ENCODE data around the gene AMIGO3.
A peak's percentile ranks its signal among the peaks of the same experiment; 100 is the strongest.
"Not testable (repeated sequence)": the region's sequence is repeated elsewhere in the genome, so short reads cannot be mapped to it uniquely, and the experiment has no call there.

AMIGO3 gene

DNA sequence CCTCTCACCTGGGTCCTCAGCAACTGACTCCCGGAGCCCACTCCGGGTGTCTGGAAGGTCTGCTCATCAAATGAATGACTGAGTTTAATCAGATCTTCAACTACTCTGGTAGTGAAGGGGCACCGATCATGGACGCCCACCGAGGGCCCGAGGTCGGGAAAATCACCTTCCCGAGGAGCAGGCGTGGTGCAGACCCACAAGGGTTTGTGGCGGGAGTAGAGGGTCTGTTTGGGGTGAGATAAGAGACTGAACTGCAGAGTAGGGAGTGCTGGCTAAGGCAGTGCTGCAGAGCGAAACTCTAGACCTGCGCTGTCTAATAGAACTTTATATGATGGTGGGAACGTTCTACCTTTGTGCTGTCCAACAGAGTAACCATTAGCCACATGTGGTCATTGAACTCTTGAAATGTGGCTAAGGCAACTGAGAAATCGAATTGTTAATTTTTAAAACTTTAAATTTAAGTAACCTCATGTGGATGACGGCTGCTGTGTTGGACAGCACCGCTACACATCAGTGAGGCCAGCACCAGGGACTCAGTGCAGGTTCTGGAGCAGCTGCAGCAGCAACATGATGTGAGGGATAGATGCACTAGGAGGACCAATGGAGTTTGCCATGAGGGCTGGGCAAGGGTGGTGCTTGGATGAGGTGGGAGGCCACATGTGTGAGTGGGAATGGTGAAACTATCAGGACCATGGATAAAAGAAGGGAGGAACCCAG lies 29.4 kb downstream of the AMIGO3 start:
- DNase-seq (ENCODE audit: low read depth in 1 of 2, low spot score in 1 of 2) = not testable (repeated sequence)

DNA sequence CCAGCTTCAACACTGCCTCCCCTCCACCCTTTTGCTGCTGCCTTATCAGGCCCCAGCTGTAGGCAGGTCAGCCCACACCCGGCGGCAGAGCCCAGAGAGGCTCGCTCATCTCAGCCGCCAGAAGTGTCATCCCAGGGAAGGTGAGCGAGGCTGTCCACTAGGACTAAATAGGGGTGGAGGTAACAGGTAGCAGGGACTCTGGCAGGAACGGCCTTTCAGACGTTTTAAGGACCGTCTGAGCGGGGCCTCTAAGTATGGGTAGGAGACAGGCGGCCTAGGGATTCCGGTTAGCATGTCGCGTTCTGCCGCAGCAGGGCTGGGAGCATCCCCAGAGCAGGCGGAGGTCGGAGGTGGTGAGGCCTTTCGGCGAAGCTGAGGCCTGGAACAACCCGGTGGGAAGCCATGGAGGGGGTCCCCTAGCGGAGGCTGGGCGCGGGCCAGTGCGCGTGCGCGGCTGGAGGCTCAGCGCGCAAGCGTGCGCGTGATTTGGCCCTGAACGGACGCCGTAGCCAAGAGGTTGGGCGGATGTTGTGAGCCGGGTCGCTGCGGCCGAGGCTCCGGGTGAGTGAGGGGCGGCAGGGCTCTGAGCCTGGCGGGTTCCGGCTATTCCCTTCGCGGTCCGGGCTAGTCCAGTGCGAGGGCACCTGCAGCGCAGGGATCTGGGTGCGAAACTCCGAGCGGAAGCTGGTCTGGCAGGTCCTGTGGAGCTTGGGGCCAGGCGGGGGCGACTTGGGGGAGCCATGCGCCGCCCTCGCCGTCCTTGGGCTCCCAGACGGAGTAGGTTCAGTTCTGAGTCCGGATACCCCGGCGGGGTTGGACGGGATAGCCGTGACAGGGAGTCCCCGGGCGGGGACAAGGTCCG lies 30.2 kb downstream of the AMIGO3 start, which contains the start of the genes MST1 and RNF123:
Gene MST1 (minus strand): TSS at position 429 of the 862 bp plus-strand sequence. CDS start 783 bp downstream, outside the sequence.
Gene RNF123 (plus strand): TSS at position 512 of the 862 bp plus-strand sequence. CDS start 1,609 bp downstream, outside the sequence.
- peak; percentile 87 to 90 for DNase-seq (ENCODE audit: low read depth in 1 of 2, low spot score in 1 of 2)

DNA sequence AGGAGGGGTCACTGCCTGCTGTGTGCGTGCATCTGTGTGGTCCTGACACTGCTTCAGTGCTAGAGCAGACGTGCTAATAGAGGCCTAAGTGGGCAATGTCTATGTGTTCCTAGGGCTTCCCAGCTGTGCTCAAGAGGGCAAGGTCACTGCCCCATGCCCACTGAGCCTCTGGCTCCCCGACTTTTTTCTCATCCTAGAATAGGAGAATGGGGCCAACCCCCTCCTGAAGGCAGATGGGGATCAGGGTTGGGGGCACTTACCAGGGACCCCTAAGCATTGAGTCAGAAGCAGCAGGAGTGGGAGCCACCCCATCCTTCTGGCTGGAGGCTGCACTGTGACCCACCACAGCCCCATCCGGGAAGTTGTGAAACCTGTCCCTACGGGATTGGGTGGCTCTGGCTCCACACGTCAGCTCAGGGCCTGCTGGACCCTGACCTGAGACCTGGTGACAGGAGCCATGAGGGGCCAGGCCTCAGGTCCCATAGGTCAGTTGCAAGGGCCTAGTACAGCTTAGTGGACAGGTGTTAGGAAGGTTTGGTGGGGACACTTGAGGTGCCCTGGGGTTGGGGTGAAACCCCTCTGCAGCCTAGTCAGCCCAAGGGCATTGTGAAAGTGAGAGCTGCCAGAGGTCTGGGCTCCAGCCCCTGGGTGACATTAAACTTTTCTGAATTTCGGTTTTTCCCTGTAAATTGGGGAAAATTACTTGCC lies 31.0 kb downstream of the AMIGO3 start:
- not testable (repeated sequence) for DNase-seq (ENCODE audit: low read depth in 1 of 2, low spot score in 1 of 2)

DNA sequence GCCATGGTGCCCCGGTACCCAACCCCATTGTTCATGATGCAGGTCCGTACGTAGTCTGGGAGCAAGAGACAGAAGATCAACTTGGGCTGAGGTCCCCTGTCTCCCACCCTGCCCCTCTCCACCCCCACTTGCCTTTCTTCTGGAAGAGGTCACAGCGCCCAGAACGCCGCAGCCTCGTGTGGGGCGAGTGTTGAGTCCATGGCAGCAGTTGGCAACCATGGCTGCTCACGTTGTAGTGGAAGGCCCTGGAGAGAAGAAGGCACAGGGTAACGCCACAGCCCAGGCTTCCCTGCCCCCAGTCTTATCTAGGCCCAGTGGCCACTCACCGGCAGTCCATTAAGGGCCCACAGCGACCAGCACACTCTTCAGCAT lies 32.1 kb downstream of the AMIGO3 start:
- not testable (repeated sequence) for DNase-seq (ENCODE audit: low read depth in 1 of 2, low spot score in 1 of 2)

DNA sequence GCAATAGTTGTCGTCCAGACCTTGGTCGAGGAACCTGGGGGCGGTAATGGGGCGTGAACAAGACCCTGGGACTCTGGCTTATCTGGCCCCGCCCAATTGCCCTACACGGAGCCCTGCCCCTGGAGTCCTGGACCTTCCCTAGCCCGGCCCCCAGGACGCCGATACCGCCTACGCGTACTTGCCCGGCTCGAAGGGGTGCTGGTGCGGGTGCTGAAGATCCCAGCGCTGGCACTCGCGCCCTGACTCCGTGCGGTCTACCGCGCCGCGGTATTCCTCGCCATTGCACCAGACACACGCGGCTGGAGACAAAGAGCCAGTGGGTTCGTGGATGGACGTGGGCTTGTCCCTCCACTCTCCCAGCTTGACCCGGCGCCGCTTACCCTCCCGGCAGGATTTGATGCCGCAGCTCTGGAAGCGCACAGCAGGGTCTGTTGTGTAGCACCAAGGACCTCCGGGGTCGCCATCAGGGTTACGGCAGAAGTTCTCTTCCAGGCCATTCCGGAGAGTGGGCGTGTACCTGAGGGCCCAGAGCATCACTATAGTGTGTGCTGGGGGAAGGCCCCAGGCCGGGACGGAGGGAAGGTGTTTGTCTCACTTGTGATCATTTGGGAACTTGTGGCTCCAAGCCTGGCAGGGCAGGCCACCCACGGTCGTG lies 32.6 kb downstream of the AMIGO3 start:
- DNase-seq (ENCODE audit: low read depth in 1 of 2, low spot score in 1 of 2) = peak in 1 of 2 donors; percentile 26

DNA sequence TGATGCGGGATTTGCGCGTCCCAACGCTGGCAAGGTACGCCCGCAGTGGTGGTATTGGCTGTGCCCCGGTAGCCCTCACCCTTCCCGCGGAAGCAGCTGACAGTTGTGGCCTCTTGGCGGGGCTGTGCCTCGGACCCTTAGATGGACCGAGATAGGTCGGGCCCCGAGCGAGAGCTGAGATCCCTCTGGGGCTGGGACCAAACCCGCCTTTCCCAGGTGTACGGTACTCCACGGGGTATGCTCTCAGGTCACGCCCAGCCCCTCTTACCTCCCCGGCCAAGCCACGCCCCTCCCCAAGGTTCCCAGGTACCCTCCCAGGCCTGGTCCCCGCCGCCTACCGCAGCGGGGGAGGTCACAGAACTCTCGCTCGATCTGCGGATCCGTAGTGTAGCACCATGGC lies 33.1 kb downstream of the AMIGO3 start:
- DNase-seq (ENCODE audit: low read depth in 1 of 2, low spot score in 1 of 2) = not testable (repeated sequence)

DNA sequence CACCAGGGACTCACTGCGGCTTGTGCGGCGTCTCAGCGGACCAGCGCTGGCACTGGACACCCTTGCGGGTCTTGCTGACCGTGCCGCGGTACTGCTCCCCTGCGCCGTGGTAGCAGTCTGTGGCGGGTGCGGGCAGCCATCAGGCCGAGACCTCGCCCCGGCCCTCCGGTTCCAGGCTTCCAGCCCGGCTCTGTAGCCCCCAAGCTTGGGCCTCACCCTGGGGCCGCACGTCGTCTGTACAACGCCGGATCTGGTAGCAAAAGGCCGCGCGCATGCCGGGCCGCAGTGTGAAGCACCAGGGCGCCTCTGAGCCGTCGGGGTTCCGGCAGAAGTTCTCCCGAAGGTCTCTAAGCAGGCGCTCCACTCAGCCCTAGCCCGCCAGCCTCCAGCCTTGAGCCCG lies 33.6 kb downstream of the AMIGO3 start:
- not testable (repeated sequence) for DNase-seq (ENCODE audit: low read depth in 1 of 2, low spot score in 1 of 2)

DNA sequence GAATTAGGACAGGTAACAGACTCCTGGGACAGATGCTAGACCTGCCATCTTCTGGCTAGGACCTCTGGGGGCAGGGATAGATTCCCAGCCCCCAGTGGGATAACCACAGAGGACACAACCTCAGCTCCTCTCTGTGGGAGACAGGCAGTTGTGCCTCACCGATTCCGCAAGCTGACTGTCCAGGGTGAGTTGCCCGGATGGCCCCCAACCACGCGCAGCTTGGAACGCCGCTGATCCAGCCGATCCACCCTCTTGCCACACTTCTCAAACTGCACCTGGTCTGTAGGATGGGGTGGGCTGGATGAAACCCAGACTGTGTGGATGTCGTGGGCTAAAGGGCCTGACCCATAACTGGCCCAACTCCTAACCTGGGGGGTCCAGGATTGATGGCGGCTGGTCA lies 34.4 kb downstream of the AMIGO3 start:
- DNase-seq (ENCODE audit: low read depth in 1 of 2, low spot score in 1 of 2) = not testable (repeated sequence)

DNA sequence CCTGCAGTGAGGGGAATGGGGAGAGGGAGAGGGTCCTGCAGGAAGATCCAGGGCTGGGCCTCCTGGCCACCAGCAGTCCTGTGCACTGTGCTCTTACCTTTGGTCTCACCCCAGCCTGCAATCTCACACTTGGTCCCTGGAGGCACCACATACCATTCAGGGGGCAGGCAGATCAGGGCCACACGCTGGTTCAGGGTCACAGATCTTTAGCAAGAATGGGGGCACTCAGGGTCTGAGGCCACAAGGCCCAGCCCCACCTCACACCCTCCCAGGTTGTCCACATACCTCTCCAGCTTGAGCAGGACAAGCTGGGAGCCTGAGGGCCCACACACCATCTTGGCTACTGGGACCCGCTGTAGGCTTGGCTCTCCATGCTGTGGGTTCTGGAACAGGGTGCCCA lies 35.0 kb downstream of the AMIGO3 start:
- not testable (repeated sequence) for DNase-seq (ENCODE audit: low read depth in 1 of 2, low spot score in 1 of 2)

DNA sequence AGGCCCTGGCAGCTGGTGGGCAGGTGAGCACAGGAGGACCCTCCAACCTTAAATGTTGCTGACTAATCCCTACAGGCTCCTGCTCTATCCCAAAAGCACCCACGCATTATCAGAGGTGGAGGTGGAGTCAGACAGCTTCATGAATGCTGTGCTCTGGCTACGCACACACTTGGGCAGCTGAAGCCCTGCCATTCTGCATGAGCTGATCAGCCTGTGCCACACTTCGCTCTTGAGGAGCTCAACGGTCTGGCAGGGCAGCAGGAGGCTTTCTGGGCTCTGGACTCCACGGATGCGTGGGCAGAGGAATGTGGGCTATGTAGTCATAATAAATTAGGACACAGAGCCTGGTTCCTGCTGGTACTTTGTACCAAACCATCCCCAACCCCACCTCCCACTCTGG lies 36.3 kb downstream of the AMIGO3 start:
- no peak for DNase-seq (ENCODE audit: low read depth in 1 of 2, low spot score in 1 of 2)

DNA sequence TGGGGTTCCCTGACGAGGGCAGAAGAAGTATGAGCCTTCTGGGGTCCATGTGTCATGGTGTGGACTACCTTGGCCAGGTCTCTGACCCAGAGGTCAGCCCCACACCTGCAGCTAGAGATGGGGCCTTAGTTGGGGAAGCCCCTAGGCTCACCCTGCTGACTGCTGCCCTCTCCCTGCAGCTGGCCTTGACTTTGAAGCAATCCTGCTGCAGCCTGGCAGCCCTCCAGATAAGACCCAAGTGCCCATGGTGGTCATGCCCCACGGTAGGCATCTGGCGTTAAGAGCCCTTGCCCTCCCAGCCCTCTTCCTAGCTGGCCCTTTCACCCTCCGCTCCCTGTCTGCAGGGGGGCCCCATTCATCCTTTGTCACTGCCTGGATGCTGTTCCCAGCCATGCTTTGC lies 37.9 kb downstream of the AMIGO3 start:
- DNase-seq (ENCODE audit: low read depth in 1 of 2, low spot score in 1 of 2) = no peak

DNA sequence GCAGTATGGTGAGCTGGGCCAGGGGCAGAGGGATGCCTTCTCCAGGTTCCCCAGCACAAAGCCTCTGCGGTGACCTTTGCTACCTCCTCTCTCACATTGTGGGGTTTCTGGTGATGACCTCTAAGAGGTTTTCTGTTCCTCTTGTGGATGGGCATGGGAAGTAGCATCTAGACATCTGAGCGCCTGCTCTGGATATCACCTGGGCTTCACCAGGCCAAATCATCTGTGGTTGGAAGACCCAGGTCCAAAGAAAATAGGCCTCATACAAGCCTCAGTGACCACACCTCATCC lies 38.3 kb downstream of the AMIGO3 start:
- no peak for DNase-seq (ENCODE audit: low read depth in 1 of 2, low spot score in 1 of 2)

DNA sequence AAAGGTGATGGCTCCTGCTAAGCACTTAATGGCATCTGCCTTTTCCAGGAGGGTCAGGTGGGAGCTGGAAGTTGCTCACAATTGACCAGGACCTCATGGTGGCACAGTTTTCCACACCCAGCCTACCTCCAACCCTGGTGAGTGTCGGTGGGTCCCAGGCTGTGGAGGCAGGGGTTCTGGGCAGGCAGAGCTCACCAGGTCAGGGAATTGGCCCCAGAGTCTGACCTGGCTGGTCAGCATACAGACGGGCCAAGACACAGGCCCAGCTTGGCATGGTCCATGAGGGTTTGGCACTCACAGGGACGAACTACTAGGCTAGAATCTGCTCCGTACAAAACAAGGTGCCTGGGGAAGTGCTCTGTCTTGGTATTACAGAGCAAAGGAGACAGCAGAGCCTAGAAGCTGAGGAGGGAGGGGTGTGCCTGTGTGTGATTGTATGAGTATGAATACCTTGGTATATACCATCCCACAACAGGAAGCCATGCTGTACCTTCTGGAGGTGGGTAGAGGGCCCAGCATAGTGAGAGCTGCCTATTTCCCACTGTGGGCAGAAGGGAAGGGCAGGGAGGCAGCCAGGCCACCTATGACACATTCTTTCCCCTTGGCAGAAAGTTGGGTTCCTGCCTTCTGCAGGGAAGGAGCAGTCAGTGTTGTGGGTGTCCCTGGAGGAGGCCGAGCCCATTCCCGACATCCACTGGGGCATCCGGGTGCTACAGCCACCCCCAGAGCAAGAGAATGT lies 38.8 kb downstream of the AMIGO3 start:
- DNase-seq (ENCODE audit: low read depth in 1 of 2, low spot score in 1 of 2) = no peak

DNA sequence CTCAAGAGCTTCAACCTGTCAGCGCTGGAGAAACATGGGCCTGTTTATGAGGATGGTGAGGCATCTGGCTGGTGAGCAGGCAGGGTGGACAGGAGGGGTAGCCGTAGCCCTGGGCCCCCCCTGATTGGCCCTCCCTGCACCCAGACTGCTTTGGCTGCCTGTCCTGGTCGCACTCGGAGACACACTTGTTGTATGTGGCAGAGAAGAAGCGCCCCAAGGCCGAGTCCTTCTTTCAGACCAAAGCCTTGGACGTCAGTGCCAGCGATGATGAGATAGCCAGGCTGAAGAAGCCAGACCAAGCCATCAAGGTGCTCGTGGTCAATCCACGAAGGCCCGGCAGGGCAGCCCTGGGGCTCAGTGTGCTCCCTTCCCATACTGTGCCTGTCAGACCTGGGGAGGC lies 43.6 kb downstream of the AMIGO3 start:
- no peak for DNase-seq (ENCODE audit: low read depth in 1 of 2, low spot score in 1 of 2)

DNA sequence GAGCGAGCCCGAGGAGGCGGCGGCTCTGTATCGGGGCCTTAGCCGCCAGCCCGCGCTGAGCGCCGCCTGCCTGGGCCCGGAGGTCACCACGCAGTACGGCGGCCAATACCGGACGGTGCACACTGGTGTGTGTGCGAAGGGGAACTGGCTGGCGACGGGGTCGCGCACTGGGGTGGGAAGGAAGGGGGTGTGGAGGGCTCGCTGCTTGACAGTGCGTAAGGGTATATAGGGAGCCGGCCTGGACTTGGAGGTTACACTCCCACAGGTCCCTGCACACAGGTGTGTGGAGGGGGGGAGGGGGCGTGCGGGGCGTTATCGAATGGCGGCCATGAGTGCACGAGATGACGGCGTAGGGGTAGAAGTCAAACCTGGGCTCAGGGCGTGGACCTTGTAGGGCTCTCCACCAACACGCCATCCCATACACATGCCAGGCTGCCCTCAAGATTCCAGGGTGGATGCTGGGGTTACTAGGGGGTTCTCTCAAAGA lies 44.9 kb downstream of the AMIGO3 start:
- DNase-seq (ENCODE audit: low read depth in 1 of 2, low spot score in 1 of 2) = no peak

DNA sequence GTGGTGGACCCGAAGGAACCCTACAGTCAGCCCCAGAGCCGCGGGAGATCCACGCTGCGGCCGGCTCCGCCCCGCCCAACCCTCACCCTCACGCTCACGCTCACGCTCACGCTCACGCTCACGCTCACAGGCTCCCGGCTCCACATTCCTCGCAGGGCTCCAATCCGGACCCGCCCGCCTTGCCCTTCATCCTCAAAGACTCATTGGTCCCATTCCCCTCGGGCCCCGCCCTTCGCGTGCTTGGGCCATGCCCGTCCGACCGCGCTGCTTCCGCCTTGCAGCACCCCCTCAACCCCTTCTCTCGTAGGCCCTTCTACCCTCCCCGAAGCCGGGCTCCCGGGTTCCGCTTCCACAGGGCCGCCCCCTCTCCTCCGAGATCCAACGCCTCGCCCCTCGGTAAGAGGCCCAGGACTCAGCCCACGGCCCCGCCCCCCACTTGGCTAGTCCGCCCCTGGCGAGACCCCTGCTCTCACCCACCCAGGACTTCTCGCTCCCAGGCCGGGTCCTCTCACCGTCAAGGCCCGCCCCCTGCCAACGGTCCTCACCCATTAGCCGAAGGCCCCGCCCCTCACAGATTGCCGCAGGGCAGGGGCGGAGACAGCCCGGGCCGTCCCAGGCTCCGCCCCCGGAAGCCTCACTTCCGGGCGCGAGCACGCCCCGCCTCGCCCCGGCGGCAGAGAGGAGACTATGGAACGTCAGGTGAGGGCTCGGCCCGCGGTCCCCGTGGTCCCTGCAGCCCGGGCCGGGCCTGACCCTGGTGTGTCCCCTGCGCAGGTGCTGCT lies 45.6 kb downstream of the AMIGO3 start, which contains the start of gene APEH:
Gene APEH (plus strand): TSS at position 637 of the 782 bp plus-strand sequence. CDS start 51 bp downstream, at position 688.
- peak; percentile 95 to 96 for DNase-seq (ENCODE audit: low read depth in 1 of 2, low spot score in 1 of 2)

DNA sequence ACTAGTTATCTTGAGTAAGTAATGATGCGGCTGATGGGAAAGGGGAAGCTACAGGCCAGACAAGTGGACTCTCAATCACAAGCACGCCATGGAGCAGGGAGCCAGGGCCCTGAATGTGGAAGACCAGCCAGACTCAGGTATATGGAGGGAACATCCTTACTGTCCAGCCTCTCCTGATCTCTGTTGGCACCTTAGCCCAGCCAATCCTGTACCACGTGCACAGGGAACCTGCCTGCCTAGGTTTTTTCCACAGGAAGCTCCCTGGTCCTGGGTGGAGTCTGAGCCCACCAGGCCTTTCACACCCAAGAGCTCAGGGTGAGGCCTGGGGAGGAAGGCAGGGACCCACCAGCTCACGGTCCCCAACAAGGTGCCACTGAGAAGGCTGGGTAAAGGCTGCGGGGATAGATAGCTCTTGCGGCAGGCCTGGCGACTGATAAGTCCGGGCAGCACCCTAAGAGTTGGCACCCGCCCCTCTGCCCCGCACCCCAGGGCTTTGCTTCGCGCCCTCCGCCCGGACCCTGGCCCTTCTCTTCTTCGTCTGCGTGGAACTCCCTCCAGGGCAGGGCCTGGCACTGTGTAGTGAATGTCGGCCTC lies 46.3 kb downstream of the AMIGO3 start:
- peak in 1 of 2 donors; percentile 17 for DNase-seq (ENCODE audit: low read depth in 1 of 2, low spot score in 1 of 2)

DNA sequence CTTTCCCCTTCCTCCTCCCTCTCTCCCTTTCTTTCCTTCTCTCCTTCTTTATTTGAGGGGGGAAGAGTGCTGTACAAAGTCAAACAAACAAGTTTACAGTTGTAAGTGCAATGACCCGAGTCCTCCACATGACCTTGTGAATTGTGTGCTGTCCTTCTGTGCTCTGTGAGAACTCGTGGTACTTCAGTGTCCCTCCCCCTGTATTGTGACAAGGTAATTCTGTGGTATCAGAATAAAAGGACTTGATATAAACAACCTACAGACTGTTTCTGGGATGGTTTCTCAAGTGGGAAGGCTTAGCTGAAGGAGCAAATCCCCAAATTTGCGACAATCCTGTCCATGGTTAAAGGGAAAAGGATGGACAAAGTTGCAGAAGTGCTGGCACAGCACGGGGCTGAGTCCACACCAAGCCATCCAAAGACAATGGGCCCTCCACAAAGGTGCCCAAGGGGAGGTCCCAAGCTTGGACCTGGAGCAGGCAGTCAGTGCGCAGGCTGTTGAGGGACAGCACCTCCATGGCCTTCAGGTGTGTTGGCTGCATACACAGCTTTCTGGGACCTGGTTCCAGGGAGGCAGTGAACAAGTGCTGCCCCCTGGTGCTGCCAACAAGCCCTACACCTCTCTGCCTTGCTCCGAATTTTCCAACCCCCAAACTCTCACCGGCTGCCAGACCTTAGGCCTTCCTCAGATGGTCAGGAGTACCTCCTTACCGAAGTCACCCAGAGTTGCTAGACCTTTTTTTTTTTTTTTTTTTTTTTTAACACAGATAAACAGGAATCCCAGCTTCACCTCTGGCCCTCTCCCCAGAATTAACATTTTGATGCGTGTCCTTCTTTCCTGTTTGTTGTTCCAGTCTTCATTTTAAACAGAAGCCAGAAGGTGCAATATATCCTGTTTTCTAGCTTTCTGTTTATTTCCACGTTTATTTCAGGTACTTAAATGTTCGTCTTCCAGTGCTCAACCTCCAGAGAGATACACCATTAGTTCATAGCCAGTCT lies 47.9 kb downstream of the AMIGO3 start:
- DNase-seq (ENCODE audit: low read depth in 1 of 2, low spot score in 1 of 2) = peak; percentile 47 to 62
